Vagina (tissue), 2 donors: ENCODE measurements around the gene NUDT12.

Experiments
- CTCF ChIP-seq, 3 experiments: fragments of 450-650 bp in 2 of 3; fragments of 200-600 bp in 1 of 3; sonication (generic) in 1 of 3; IDR thresholded peaks; one replicate each; pipeline ENCODE4 v1.5.1; 2017 to 2019; ENCODE audit warnings: antibody characterized with exemption in 3 of 3, mild to moderate bottlenecking in 2 of 3, moderate library complexity in 2 of 3
- POLR2A ChIP-seq, 2 donors: fragments of 450-650 bp; IDR thresholded peaks; one replicate each; pipeline ENCODE4 v1.6.1; 2017; ENCODE audit warnings: antibody characterized with exemption in 2 of 2, mild to moderate bottlenecking in 2 of 2, moderate library complexity in 2 of 2
- POLR2AphosphoS5 ChIP-seq, 2 donors: sonication (generic); formaldehyde crosslinking; IDR thresholded peaks; one replicate each; pipeline ENCODE4 v1.9.0; 2017; ENCODE audit warnings: antibody characterized with exemption in 2 of 2, mild to moderate bottlenecking in 2 of 2, low read depth in 1 of 2; ENCODE audit not compliant: insufficient read depth in 1 of 2

- TF ChIP-seq CTCF (IDR thresholded peaks at IDR 0.05) = no peak
- peak in 1 of 2 donors; percentile 69 for TF ChIP-seq POLR2AphosphoS5 (IDR thresholded peaks at IDR 0.05; ENCODE audit: insufficient read depth in 1 of 2, low read depth in 1 of 2)
- peak in 1 of 2 donors; percentile 17 for TF ChIP-seq POLR2A (IDR thresholded peaks at IDR 0.05)
These were observed at the start of gene NUDT12 for GRCh38 chr5:103562453-103563157.
